A673 (cell line): ENCODE measurements around the gene RBBP7.

ENCODE experiments used
- EZH2 ChIP-seq: fragments of 200-600 bp; sonication (generic); IDR thresholded peaks from 2 replicates; pipeline ENCODE4 v1.6.1; 2017; ENCODE audit warnings: borderline replicate concordance, low read depth, mild to moderate bottlenecking, mixed read lengths, antibody characterized with exemption, low read length; ENCODE audit not compliant: poor library complexity, severe bottlenecking
- TF ChIP-seq, protein P1 (sequence below): fragments of 300-800, 200-600 bp; sonication (generic); conservative IDR thresholded peaks from 2 replicates; pipeline ENCODE4 v1.5.1; 2017; ENCODE audit warnings: low read depth, mild to moderate bottlenecking, antibody characterized with exemption, low read length, moderate library complexity, mixed read lengths

DNA sequence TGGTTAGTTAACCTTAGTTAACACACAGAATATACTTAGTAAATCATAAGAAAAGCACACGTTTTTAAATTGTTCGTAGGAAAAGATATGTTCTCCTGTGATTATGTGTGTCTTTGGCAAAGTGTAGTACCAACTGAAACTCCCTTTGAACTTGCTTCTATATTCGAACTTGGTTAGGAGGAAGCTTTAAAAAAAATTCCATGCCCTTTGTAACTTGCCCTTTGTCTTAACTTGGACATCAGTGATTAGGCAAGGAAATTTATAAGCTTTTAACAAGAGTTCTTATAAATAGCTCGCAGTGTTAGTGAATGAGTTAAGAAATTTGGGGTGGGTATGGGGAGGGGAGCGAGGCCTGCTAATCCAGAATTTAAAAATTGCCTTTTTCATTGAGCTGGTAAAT is 50.5 kb downstream of the RBBP7 start:
- TF ChIP-seq EZH2, result no peak
- TF ChIP-seq, protein P1, sequence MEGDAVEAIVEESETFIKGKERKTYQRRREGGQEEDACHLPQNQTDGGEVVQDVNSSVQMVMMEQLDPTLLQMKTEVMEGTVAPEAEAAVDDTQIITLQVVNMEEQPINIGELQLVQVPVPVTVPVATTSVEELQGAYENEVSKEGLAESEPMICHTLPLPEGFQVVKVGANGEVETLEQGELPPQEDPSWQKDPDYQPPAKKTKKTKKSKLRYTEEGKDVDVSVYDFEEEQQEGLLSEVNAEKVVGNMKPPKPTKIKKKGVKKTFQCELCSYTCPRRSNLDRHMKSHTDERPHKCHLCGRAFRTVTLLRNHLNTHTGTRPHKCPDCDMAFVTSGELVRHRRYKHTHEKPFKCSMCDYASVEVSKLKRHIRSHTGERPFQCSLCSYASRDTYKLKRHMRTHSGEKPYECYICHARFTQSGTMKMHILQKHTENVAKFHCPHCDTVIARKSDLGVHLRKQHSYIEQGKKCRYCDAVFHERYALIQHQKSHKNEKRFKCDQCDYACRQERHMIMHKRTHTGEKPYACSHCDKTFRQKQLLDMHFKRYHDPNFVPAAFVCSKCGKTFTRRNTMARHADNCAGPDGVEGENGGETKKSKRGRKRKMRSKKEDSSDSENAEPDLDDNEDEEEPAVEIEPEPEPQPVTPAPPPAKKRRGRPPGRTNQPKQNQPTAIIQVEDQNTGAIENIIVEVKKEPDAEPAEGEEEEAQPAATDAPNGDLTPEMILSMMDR, result no peak
